COR-L47 (cell line): ENCODE results near the gene PARD3.
"Not testable (repeated sequence)": the region's sequence is repeated elsewhere in the genome, so short reads cannot be mapped to it uniquely, and the experiment has no call there.

Experiments
- DNase-seq: peaks from one replicate; lab custom pipeline; 2025; lab: John Stamatoyannopoulos, UW

Gene PARD3

GRCh38 chr10:34378297-34378696 is 436.8 kb downstream of the PARD3 start:
- DNase-seq: no peak

DNA sequence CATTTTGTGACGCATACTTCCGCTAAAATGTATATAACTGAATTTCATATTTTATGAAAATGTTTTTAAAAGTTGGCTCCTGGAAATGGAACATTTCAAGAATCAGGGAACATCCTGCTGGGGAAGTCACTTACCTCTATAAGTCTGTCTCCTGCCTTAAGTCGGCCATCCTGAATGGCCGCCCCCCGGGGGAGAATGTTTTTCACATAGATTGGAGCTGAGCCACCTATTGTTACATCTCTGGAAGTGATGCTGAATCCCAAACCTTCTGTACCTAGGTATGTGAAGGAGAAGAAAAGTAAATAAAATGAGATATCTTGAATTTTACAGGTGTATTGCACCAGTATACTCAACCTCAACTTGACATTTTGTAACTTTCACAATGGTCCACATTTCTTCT is 437.3 kb downstream of the PARD3 start:
- no peak for DNase-seq

GRCh38 chr10:34374356-34375045 is 440.6 kb downstream of the PARD3 start:
- DNase-seq: no peak

DNA sequence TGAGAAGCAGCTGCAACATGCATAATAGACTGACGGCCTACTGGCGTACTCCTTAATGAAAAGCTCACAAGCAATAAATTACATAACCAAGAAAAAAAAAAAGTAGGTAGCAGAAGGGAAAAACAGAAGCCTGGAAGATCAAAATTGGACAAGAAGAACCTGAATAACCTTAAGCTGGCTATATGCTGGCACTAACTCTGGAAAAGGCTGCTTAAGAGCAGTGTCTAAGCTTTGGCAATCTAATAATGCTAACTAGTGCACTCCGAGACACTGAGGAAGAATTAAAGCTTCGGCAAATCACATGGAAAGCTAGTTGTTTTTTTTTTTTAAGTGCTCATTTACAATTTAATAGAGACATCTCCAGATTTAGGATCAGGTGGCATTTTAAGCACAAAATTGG is 441.9 kb downstream of the PARD3 start:
- DNase-seq: no peak

DNA sequence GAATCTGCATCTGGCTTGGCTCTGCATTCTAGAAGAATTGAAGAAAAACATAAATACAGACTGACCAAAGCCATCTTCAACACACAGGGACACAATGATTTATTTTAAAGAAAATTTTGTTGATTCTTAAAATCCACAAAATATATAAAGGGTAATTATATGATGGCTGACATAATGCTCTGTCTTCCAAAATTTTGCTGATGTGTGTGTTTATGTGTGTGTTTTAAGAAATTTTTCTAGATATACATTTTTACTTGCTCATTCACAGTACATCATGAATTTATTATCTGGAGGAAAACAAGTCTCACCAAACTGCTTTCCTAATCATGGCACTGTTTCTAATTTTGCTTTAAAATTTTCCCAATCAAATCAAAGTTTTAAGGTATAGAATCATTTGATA is 442.6 kb downstream of the PARD3 start:
- DNase-seq: no peak

DNA sequence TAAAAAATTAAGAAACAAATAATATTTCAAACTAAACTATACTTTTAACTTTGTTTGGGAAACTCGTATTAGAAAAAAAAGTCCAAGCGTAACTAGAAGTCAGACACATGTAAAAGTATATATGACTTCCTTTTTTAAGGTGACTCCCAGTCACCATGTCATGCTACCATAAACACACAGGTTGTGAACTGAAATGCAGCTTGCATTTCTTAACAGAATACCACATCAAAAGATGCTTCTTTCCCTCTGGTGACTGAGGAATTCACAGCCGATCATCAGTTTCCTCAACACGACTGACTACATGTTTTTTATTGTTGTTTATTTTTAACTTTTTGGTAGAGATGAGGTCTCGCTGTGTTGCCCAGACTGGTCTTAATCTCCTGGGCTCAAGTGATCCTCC is 445.0 kb downstream of the PARD3 start:
- DNase-seq: no peak

DNA sequence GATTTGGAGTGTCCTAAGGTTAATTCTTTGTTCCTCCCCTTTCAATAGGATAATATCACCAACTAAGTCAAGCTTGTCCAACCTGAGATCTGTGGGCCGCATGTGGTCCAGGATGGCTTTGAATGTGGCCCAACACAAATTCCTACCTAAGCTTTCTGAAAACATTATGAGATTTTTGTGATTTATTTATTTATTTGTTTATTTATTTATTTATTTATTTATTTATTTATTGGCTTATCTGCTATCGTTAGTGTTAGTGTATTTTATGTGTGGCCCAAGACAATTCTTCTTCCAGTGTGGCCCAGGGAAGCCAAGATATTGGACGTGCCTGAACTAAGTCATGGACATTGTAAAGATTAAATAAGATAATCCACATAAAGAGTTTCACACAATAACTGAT is 446.0 kb downstream of the PARD3 start:
- no peak for DNase-seq

DNA sequence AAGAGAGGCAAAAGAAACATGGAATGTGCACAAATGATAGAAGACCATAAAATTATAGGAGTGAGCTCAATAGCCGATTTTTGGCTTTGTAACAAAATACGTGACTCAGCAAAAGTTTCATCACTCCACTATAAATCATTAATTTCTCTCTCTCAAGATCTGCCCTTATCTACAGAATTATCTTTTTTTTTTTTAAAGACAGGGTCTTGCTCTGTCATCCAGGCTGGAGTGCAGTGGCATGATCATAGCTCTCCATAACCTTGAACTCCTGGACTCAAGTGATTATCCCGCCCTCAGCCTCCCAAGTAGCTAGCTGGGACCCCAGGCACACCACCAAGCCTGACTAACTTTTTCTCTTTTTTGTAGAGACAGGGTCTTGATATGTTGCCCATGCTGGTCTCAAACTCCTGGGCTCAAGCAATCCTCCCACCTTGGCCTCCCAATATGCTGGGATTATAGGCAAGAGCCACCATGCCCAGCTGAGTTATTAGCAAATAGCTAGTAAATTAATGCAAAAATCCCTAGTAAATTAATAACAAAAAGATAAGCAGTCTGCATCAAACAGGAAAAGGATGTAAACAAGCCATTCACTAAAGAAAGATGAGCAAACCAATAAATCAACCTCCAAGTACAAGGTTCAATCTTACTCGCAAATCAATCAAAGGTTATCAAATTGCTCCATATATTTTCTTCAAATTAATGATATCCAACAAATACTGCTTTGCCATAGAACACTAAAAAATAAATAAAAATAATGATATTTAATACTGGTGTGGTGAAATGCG is 450.7 kb downstream of the PARD3 start:
- DNase-seq: no peak

DNA sequence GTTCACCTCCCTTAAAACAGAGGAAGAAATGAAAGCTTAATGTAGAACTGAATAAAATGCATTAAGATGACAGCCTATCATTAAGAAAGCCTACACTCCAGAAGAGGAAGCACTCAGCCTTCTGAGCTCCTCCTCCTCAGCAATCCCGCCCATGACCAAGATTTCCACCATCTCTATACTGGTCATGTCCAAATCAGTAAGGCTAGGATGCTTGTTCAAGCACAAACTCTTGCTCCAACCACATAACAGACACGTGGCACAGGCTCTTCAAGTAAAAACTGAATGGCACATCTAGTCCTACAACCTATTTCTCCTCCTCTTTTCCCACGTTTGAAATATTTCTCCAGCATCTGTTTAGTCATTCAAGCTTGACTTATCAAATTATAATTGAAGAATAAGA is 454.1 kb downstream of the PARD3 start:
- DNase-seq: no peak

DNA sequence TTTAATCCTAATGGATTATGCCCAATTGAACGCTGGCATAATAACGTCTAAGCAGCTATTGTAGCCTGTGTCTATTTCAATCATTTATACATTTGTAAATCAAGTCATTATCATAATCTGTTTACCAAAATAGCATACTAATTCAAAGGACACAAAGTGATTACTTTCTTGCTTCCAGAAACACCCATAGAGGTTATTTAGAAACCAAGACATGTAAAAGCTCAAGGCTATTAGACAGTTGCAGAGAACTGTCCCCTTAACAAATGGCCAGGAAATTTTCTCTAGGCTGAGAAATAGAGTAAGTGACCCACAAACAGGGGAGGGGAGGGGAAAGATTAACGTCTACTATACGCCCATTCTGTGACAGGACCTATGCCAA is 455.7 kb downstream of the PARD3 start:
- no peak for DNase-seq

GRCh38 chr10:34358729-34359434 is 456.2 kb downstream of the PARD3 start:
- no peak for DNase-seq

GRCh38 chr10:34356463-34356862 is 458.6 kb downstream of the PARD3 start:
- no peak for DNase-seq

DNA sequence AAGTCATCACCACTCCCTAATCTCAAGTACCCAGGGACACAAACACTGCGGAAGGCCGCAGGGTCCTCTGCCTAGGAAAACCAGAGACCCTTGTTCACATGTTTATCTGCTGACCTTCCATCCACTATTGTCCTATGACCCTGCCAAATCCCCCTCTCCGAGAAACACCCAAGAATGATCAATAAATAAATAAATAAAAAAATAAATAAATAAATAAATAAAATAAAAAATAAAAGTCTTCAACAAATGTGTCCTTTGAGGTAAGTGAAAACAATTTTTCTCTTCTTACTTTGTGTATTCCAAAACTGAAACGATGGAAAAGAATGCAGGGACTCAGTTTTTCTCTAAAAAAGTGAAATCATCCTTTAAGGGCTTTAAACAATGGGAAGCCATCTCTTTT is 461.6 kb downstream of the PARD3 start:
- not testable (repeated sequence) for DNase-seq

GRCh38 chr10:34352599-34353204 is 462.4 kb downstream of the PARD3 start:
- DNase-seq: not testable (repeated sequence)

- DNase-seq: no peak
These were observed 463.9 kb downstream of the PARD3 start for GRCh38 chr10:34351161-34351560.

DNA sequence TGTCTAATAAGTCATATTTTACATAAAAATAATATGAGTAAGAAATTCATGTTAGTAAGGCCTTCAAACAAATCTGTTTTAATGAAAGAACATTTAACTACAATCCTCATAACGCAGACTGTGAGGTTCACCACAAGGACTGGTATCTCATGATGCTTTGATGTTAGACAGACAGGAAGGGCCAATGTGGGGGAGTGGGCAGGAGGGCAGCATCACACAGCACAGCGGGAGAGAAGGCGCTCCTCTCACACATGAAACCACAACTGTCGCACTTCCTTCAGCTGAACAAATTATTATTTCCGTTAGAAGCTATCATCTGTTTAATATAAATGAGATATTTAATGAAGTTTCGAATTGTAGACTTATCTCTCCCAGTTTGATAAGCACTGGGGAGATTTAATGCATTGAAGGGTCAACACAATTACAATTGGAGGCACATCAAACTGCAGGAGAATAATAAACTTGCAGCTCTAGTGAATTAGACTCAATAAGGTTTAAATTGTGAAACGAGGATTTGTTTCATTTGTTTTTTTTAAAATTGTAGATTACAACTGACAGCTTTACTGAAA is 466.1 kb downstream of the PARD3 start:
- no peak for DNase-seq

GRCh38 chr10:34348021-34348420 is 467.1 kb downstream of the PARD3 start:
- DNase-seq: no peak

DNA sequence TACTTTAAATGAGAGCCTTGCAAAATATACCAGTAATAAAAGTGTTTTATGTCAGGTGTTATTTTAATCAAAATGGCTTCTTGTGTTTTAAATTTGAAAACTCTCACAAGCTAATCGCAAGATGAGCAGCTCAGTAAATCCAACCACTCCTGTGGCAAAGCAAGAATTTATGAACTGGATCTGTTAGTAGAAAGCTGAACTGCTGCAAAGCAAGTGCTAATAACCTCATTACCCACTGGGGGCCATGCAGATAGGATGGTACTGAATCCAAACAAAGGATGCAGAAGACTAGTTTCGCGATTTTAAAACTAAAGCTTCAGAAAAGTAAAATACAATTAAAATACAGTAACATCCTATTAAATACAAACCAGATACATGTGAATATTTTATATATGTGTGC is 468.0 kb downstream of the PARD3 start:
- DNase-seq: no peak

- DNase-seq: no peak
These were observed 468.5 kb downstream of the PARD3 start for GRCh38 chr10:34346516-34347100.

- no peak for DNase-seq
These were observed 469.7 kb downstream of the PARD3 start for GRCh38 chr10:34345383-34345782.

- no peak for DNase-seq
These were observed 471.3 kb downstream of the PARD3 start for GRCh38 chr10:34343764-34344163.

GRCh38 chr10:34341473-34341872 is 473.6 kb downstream of the PARD3 start:
- no peak for DNase-seq
